Small intestine (tissue), 7 donors: Measurements from ENCODE around the gene SENP1. TPM values are rescaled to one million over a fixed set of nuclear protein-coding genes. Genes with fewer than 3 reads are reported as not detected.
A peak's percentile ranks its signal among the peaks of the same experiment; 100 is the strongest.

Experiments
- DNase-seq, 2 donors: peaks; one replicate each; pipeline versions ENCODE4 v3.0.0 to v3.0.0-alpha.2; 2013
- FAIRE-seq: peaks from 2 replicates; lab custom pipeline; 2012; peaks lifted over from hg19 to GRCh38; lab: Jason Lieb, UNC
- H3K27ac ChIP-seq, 3 donors: one replicate each; pipeline ENCODE4 v1.5.1; 2013; ENCODE audit warnings: low read length in 2 of 3, mild to moderate bottlenecking in 2 of 3, control low read depth in 1 of 3, inconsistent platforms in 1 of 3, low read depth in 1 of 3, moderate library complexity in 1 of 3
- H3K27me3 ChIP-seq, 3 donors: one replicate each; pipeline ENCODE4 v1.6.1; 2013; ENCODE audit warnings: low read length in 3 of 3, inconsistent platforms in 1 of 3; ENCODE audit not compliant: control insufficient read depth in 3 of 3, insufficient read depth in 3 of 3
- H3K36me3 ChIP-seq, 3 donors: one replicate each; pipeline ENCODE4 v1.6.1; 2013; ENCODE audit warnings: low read length in 3 of 3, inconsistent platforms in 1 of 3, low read depth in 1 of 3, mild to moderate bottlenecking in 1 of 3, moderate library complexity in 1 of 3; ENCODE audit not compliant: control insufficient read depth in 3 of 3, insufficient read depth in 2 of 3
- H3K4me1 ChIP-seq, 3 donors: one replicate each; pipeline ENCODE4 v1.6.1; 2013; ENCODE audit warnings: low read length in 2 of 3, inconsistent platforms in 1 of 3, low read depth in 1 of 3, mild to moderate bottlenecking in 1 of 3, moderate library complexity in 1 of 3; ENCODE audit not compliant: control insufficient read depth in 3 of 3, insufficient read depth in 2 of 3
- H3K4me3 ChIP-seq, 3 donors: one replicate each; pipeline ENCODE4 v1.5.1; 2013; ENCODE audit warnings: low read length in 3 of 3, control low read depth in 1 of 3, inconsistent platforms in 1 of 3, low read depth in 1 of 3, mild to moderate bottlenecking in 1 of 3, moderate library complexity in 1 of 3
- H3K9me3 ChIP-seq, 2 donors: one replicate each; pipeline ENCODE4 v1.6.1; 2013; ENCODE audit warnings: low read depth in 1 of 2, low read length in 1 of 2; ENCODE audit not compliant: control insufficient read depth in 2 of 2, insufficient read depth in 1 of 2
- WGBS, 3 donors: extraction: QIAGEN DNeasy Blood & Tissue Kit; methylation state at CpG; one replicate each; pipeline ENCODE4 v1.1.7; 2013; 5-methylcytosine and 5-hydroxymethylcytosine counted together
- polyA plus RNA-seq, 4 donors: library from polyadenylated mRNA; stranded (reverse) in 3 of 4; unstranded in 1 of 4; fragments of 200-250 nt in 3 of 4; fragments of 120-200 nt in 1 of 4; gene quantifications; one replicate each; pipeline versions ENCODE4 v1.2.1 to v1.2.3, GENCODE V29; 2013
- donor health status: healthy with polysubstance abuse.
- donor health status: control.
- donor health status: control.
- donor health status: Bipolar disorder and iron deficiency.
- donor health status: healthy.

The SENP1 gene
- polyA plus RNA-seq, 4 donors: 2.5 to 11.7 (median 4.1) TPM

DNA sequence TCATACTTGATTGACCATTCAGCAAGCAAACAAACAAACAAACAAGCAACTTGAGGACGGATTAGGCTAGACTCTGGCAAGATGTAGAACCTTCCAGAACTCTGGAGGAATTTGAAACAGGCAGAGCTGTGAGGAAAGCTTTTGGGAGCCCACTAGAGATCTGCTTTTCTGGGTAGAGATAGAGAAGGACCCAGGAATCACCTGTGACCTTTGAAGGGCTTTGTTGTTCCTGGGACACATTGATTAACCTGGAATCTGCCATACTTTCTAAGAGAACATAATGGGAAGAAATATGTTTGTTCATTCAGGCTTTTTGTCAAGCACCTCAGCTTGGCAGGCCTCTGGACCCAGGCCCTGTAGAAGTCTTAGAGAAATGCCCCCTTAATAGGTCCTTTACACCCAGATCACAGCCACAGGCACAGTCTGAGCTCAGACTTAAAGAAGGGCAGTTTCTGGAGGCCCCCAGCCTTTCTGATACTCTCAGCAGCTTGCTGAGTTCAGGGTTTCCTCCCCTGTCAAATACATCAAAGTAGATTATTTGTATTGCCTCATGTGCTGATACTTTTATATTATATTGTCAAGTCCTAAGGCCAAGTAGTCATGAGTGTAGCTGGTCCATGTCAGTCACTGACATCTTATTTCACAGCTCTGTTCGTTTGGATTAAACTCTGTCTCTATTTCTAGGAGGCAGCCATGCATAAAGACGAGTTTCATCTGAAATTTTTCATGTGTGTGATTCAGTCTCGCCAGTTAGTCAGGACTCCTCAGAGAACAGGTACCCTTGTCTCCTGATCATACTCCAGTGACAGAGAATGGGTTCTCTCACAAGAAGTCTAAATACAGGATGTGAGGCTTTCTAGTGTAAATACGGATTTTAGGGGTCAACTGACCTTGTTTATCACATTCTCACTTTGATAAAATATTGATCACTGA, 1.1 kb upstream of the SENP1 start:
- peaks cover 2 to 8% (median 8%) of the 10 kb centered on the region in 3 donors for H3K4me1 ChIP-seq
- H3K9me3 ChIP-seq: no peaks in the 10 kb centered on the region
- FAIRE-seq (no peak), DNase-seq (peak in 1 of 2 donors; percentile 31)
- peak overlapping the region; percentile 89 to 97 (median 96) for H3K27ac ChIP-seq
- 63 to 72% (median 69%) methylated on average over 5 of the region's 5 CpGs for WGBS, 3 donors
- no peaks in the 10 kb centered on the region for H3K27me3 ChIP-seq
- peak overlapping the region in 2 of 3 donors; percentile 94 to 100 for H3K4me3 ChIP-seq
- H3K36me3 ChIP-seq: no peaks in the 10 kb centered on the region

- no peaks in the 10 kb centered on the region for H3K27me3 ChIP-seq
- no peaks in the 10 kb centered on the region for H3K36me3 ChIP-seq
- H3K4me1 ChIP-seq: peaks cover 2 to 8% (median 8%) of the 10 kb centered on the region in 3 donors
- no peaks in the 10 kb centered on the region for H3K9me3 ChIP-seq
- H3K27ac ChIP-seq: peak overlapping the region; percentile 89 to 97 (median 96)
- H3K4me3 ChIP-seq: peak overlapping the region; percentile 78 to 100 (median 94)
- 0 to 1% (median 0%) methylated on average over 27 to 30 of the region's 30 CpGs for WGBS, 3 donors
- DNase-seq (peak in 1 of 2 donors; percentile 20), FAIRE-seq (no peak)
Observed at GRCh38 chr12:48105321-48105866, 485 bp downstream of the SENP1 start.

- Histone ChIP-seq H3K4me1 (peaks cover 2 to 8% (median 8%) of the 10 kb centered on the region in 3 donors), H3K9me3 (no peaks in the 10 kb centered on the region), H3K27me3 (no peaks in the 10 kb centered on the region), H3K36me3 (peaks cover 0 to 1% (median 0%) of the 10 kb centered on the region in 3 donors), H3K27ac (no peak overlapping the region), H3K4me3 (peak overlapping the region in 1 of 3 donors; percentile 94)
- 44 to 65% (median 59%) methylated on average over 4 of the region's 4 CpGs for WGBS, 3 donors
- DNase-seq (peak in 1 of 2 donors; percentile 8), FAIRE-seq (no peak)
Observed at GRCh38 chr12:48104531-48104930, 1.3 kb downstream of the SENP1 start.

GRCh38 chr12:48092611-48093010, 13.3 kb downstream of the SENP1 start:
- Histone ChIP-seq H3K36me3 (peaks cover 10 to 28% (median 12%) of the 10 kb centered on the region in 3 donors), H3K9me3 (no peaks in the 10 kb centered on the region), H3K27me3 (no peaks in the 10 kb centered on the region), H3K4me3 (no peak overlapping the region), H3K4me1 (no peaks in the 10 kb centered on the region), H3K27ac (no peak overlapping the region)
- DNase-seq (no peak), FAIRE-seq (no peak)
- 74 to 98% (median 89%) methylated on average over 1 of the region's 1 CpG for WGBS, 3 donors

GRCh38 chr12:48086327-48086726, 19.6 kb downstream of the SENP1 start:
- Histone ChIP-seq H3K27me3 (no peaks in the 10 kb centered on the region), H3K4me3 (no peak overlapping the region), H3K4me1 (no peaks in the 10 kb centered on the region), H3K9me3 (no peaks in the 10 kb centered on the region), H3K36me3 (peaks cover 7 to 33% (median 11%) of the 10 kb centered on the region in 3 donors), H3K27ac (no peak overlapping the region)
- WGBS, 3 donors: 79 to 87% (median 81%) methylated on average over 3 of the region's 3 CpGs
- DNase-seq (no peak), FAIRE-seq (no peak)

- no peak for FAIRE-seq
- WGBS, 3 donors: 90 to 95% (median 91%) methylated on average over 12 of the region's 12 CpGs
- H3K36me3 ChIP-seq: peaks cover 7 to 29% (median 13%) of the 10 kb centered on the region in 3 donors
Observed at GRCh38 chr12:48084841-48085460, 20.9 kb downstream of the SENP1 start.

DNA sequence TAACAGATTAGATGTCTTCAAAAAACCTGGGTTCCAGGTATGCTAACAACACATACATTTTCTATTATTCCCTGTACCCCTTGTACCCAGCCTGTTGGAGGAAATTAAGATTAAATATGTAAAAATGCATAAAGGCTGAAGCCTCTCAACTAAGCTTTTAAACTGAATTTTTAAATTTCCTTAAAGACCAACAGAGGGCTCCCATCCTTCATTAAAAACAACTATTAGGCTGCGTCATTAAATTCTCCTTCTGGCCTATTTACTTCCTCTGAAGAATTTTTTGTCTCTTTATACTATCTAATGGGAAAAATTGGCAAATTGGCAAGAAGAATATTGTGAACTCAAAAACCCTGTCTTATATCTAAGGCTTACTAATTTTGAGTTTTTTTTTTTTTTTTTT, 21.8 kb downstream of the SENP1 start:
- Histone ChIP-seq H3K9me3 (no peaks in the 10 kb centered on the region), H3K36me3 (peaks cover 5 to 28% (median 12%) of the 10 kb centered on the region in 3 donors), H3K4me3 (no peak overlapping the region), H3K27me3 (no peaks in the 10 kb centered on the region), H3K27ac (no peak overlapping the region), H3K4me1 (no peaks in the 10 kb centered on the region)
- DNase-seq: peak in 1 of 2 donors; percentile 6
- peak; percentile 23 for FAIRE-seq
- WGBS, 3 donors: 51 to 71% (median 68%) methylated on average over 1 of the region's 1 CpG

More at GRCh38 chr12:48084841-48085460, 20.9 kb downstream of the SENP1 start:
- Histone ChIP-seq H3K27ac (no peak overlapping the region), H3K4me1 (no peaks in the 10 kb centered on the region), H3K4me3 (no peak overlapping the region), H3K27me3 (no peaks in the 10 kb centered on the region), H3K9me3 (no peaks in the 10 kb centered on the region)
- DNase-seq: no peak

DNA sequence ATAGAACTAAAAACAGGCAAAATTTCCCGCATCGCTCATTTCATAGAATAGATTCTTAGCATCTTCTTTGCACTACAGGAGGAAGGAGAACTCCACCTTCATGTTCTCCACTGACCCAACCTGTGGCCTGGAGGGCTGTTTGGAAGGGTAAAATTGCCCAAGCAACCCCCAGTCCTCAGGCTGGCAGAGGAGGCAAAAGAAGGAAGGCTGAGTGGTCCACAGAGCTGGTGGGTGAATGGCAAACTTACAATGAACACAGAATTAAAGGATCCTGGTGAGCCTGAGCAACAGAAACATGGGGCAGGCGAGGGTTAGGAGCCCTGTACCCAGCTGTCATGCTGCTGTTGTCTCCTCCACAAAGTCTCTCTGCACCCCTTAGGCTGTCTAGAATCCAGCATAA, 25.1 kb downstream of the SENP1 start:
- no peaks in the 10 kb centered on the region for H3K4me1 ChIP-seq
- H3K9me3 ChIP-seq: no peaks in the 10 kb centered on the region
- H3K27ac ChIP-seq: no peak overlapping the region
- DNase-seq: no peak
- FAIRE-seq: no peak
- peaks cover 0 to 24% (median 7%) of the 10 kb centered on the region in 3 donors for H3K36me3 ChIP-seq
- 96 to 100% (median 100%) methylated on average over 3 of the region's 3 CpGs for WGBS, 3 donors
- H3K4me3 ChIP-seq: no peak overlapping the region
- no peaks in the 10 kb centered on the region for H3K27me3 ChIP-seq
